IMR-90 (cell line): ENCODE measurements around the gene KIF6. TPM values are rescaled to one million over a fixed set of nuclear protein-coding genes. Genes with fewer than 3 reads are reported as not detected.

Experiments
- ATAC-seq: fragments of 200-7000 bp; cut with Tn5 transposase; 2 replicates; pipeline ENCODE4 v1.9.1; 2020; ENCODE audit warnings: low read depth, mild to moderate bottlenecking, moderate library complexity
- BruUV-seq: library from RNA; stranded (reverse); fragments of 400-500 nt; replicated peaks from 2 replicates; lab custom pipeline; 2021; lab: Mats Ljungman, UMichigan
- CTCF ChIA-PET: fragments of 300-600 bp; formaldehyde crosslinking; extraction: SDS; loops from one replicate; lab custom pipeline; 2021; ENCODE audit warnings: antibody characterized with exemption; lab: Yijun Ruan, JAX
- POLR2A ChIA-PET: fragments of 300-600 bp; sonication (Branson Sonifier 250); formaldehyde crosslinking; loops from one replicate; lab custom pipeline; 2022; ENCODE audit warnings: antibody characterized with exemption; ENCODE audit not compliant: unreplicated experiment; lab: Charles Lee
- DNase-seq: peaks from one replicate; pipeline ENCODE4 v3.0.0; 2013
- H2AFZ ChIP-seq: replicated peaks from 2 replicates; pipeline ENCODE3; 2013; ENCODE audit warnings: low read length, mild to moderate bottlenecking; ENCODE audit not compliant: poor library complexity
- H2AK5ac ChIP-seq: 2 replicates; pipeline ENCODE4 v1.6.1; 2013; ENCODE audit warnings: low read depth, low read length, inconsistent platforms
- H2AK9ac ChIP-seq: replicated peaks from 2 replicates; pipeline ENCODE3; 2013; ENCODE audit warnings: mild to moderate bottlenecking, low read depth, low read length, moderate library complexity; ENCODE audit not compliant: poor library complexity
- H2BK120ac ChIP-seq: 2 replicates; pipeline ENCODE4 v1.6.1; 2013; ENCODE audit warnings: low read depth, low read length, inconsistent platforms
- H2BK15ac ChIP-seq: 3 replicates; pipeline ENCODE4 v1.6.1; 2013; ENCODE audit warnings: low read depth, low read length, inconsistent platforms
- H2BK20ac ChIP-seq: 2 replicates; pipeline ENCODE4 v1.6.1; 2013; ENCODE audit warnings: low read depth, mild to moderate bottlenecking, inconsistent platforms, low read length, moderate library complexity
- H2BK5ac ChIP-seq: 2 replicates; pipeline ENCODE4 v1.6.1; 2013; ENCODE audit warnings: mild to moderate bottlenecking, low read depth, low read length, inconsistent platforms; ENCODE audit not compliant: poor library complexity, severe bottlenecking
- H3K14ac ChIP-seq: replicated peaks from 2 replicates; pipeline ENCODE4 v1.6.1; 2013; ENCODE audit warnings: low read depth, low read length, inconsistent platforms
- H3K18ac ChIP-seq: 2 replicates; pipeline ENCODE4 v1.6.1; 2013; ENCODE audit warnings: low read depth, low read length, control low read depth
- H3K23ac ChIP-seq: 2 replicates; pipeline ENCODE4 v1.6.1; 2013; ENCODE audit warnings: low read depth, low read length, inconsistent platforms
- H3K27ac ChIP-seq: 2 replicates; pipeline ENCODE4 v1.5.1; 2013; ENCODE audit warnings: mild to moderate bottlenecking, control low read depth, low read length; ENCODE audit not compliant: insufficient read depth
- H3K27me3 ChIP-seq: 2 replicates; pipeline ENCODE4 v1.6.1; 2013; ENCODE audit warnings: low read length; ENCODE audit not compliant: control insufficient read depth, insufficient read depth
- H3K36me3 ChIP-seq: 2 replicates; pipeline ENCODE4 v1.6.1; 2013; ENCODE audit warnings: low read length, mixed read lengths; ENCODE audit not compliant: control insufficient read depth, insufficient read depth
- H3K4ac ChIP-seq: 2 replicates; pipeline ENCODE4 v1.6.1; 2013; ENCODE audit warnings: low read depth, low read length, inconsistent platforms
- H3K4me1 ChIP-seq: 2 replicates; pipeline ENCODE4 v1.6.1; 2013; ENCODE audit warnings: low read length, mixed read lengths; ENCODE audit not compliant: control insufficient read depth, insufficient read depth
- H3K4me2 ChIP-seq: 2 replicates; pipeline ENCODE4 v1.6.1; 2013; ENCODE audit warnings: low read depth, mild to moderate bottlenecking, control low read depth, low read length, moderate library complexity
- H3K4me3 ChIP-seq: 2 replicates; pipeline ENCODE4 v1.5.1; 2013; ENCODE audit warnings: low read depth, mild to moderate bottlenecking, control low read depth, low read length, moderate library complexity; ENCODE audit not compliant: insufficient read depth
- H3K56ac ChIP-seq: 2 replicates; pipeline ENCODE4 v1.6.1; 2013; ENCODE audit warnings: low read length, inconsistent platforms; ENCODE audit not compliant: insufficient read depth; ENCODE audit errors: extremely low read depth
- H3K79me1 ChIP-seq, 2 experiments: 2 replicates each; pipeline ENCODE4 v1.6.1; 2013; ENCODE audit warnings: low read length in 2 of 2, inconsistent platforms in 1 of 2, low read depth in 1 of 2
- H3K9ac ChIP-seq: 2 replicates; pipeline ENCODE4 v1.6.1; 2013; ENCODE audit warnings: low read depth, low read length, control low read depth
- H3K9me1 ChIP-seq: 2 replicates; pipeline ENCODE4 v1.6.1; 2013; ENCODE audit warnings: low read length, inconsistent platforms; ENCODE audit not compliant: insufficient read depth
- H3K9me3 ChIP-seq: 2 replicates; pipeline ENCODE4 v1.6.1; 2013; ENCODE audit warnings: low read length; ENCODE audit not compliant: control insufficient read depth, insufficient read depth
- H4K20me1 ChIP-seq: 2 replicates; pipeline ENCODE4 v1.6.1; 2013; ENCODE audit warnings: low read length, inconsistent platforms; ENCODE audit not compliant: insufficient read depth
- H4K5ac ChIP-seq: 2 replicates; pipeline ENCODE4 v1.6.1; 2013; ENCODE audit warnings: mild to moderate bottlenecking, low read depth, low read length, control low read depth
- H4K8ac ChIP-seq, 2 experiments: 2 replicates each; pipeline ENCODE4 v1.6.1; 2013; ENCODE audit warnings: low read depth in 2 of 2, low read length in 2 of 2, control low read depth in 1 of 2, inconsistent platforms in 1 of 2
- H4K91ac ChIP-seq: 2 replicates; pipeline ENCODE4 v1.6.1; 2013; ENCODE audit warnings: low read depth, low read length, inconsistent platforms; ENCODE audit not compliant: insufficient read depth
- BHLHE40 ChIP-seq: fragments of 150-350 bp; IDR thresholded peaks from 2 replicates; pipeline ENCODE4 v1.6.1; 2016; ENCODE audit warnings: mild to moderate bottlenecking, low read depth, low read length
- CEBPB ChIP-seq: IDR thresholded peaks from 2 replicates; pipeline ENCODE4 v1.6.1; 2012; ENCODE audit warnings: low read depth, low read length, improper control_type of control experiment
- CHD1 ChIP-seq: IDR thresholded peaks from 2 replicates; pipeline ENCODE4 v1.6.1; 2012; ENCODE audit warnings: low read depth, low read length, improper control_type of control experiment
- CTCF ChIP-seq: conservative IDR thresholded peaks from 2 replicates; pipeline ENCODE4 v1.5.1; 2012; ENCODE audit warnings: mild to moderate bottlenecking, low read depth, low read length, improper control_type of control experiment
- ELK1 ChIP-seq: fragments of 150-350 bp; IDR thresholded peaks from 2 replicates; pipeline ENCODE4 v1.6.1; 2016; ENCODE audit warnings: low read depth, mild to moderate bottlenecking, low read length, moderate library complexity, borderline replicate concordance
- FOS ChIP-seq: fragments of 150-350 bp; IDR thresholded peaks from 2 replicates; pipeline ENCODE4 v1.6.1; 2016; ENCODE audit warnings: low read depth, low read length
- MAFK ChIP-seq: IDR thresholded peaks from 2 replicates; pipeline ENCODE4 v1.6.1; 2012; ENCODE audit warnings: low read depth, low read length, improper control_type of control experiment
- MAZ ChIP-seq: IDR thresholded peaks from 2 replicates; pipeline ENCODE4 v1.6.1; 2012; ENCODE audit warnings: low read depth, mild to moderate bottlenecking, low read length, improper control_type of control experiment, moderate library complexity, borderline replicate concordance
- MXI1 ChIP-seq: IDR thresholded peaks from 2 replicates; pipeline ENCODE4 v1.6.1; 2012; ENCODE audit warnings: low read depth, mild to moderate bottlenecking, low read length, moderate library complexity, borderline replicate concordance
- NFE2L2 ChIP-seq: fragments of 150-350 bp; IDR thresholded peaks from 2 replicates; pipeline ENCODE4 v1.6.1; 2016; ENCODE audit warnings: low read depth, mild to moderate bottlenecking, low read length
- POLR2A ChIP-seq: IDR thresholded peaks from 2 replicates; pipeline ENCODE4 v1.6.1; 2012; ENCODE audit warnings: mild to moderate bottlenecking, low read depth, low read length
- RAD21 ChIP-seq: IDR thresholded peaks from 2 replicates; pipeline ENCODE4 v1.6.1; 2012; ENCODE audit warnings: low read length, improper control_type of control experiment
- RCOR1 ChIP-seq: IDR thresholded peaks from 2 replicates; pipeline ENCODE4 v1.6.1; 2012; ENCODE audit warnings: mild to moderate bottlenecking, low read length, improper control_type of control experiment; ENCODE audit not compliant: insufficient replicate concordance
- RFX5 ChIP-seq: IDR thresholded peaks from 2 replicates; pipeline ENCODE4 v1.8.0; 2012; ENCODE audit warnings: low read depth, mild to moderate bottlenecking, low read length, moderate library complexity
- SMC3 ChIP-seq: fragments of 150-350 bp; IDR thresholded peaks from 2 replicates; pipeline ENCODE4 v1.6.1; 2016; ENCODE audit warnings: low read depth, mild to moderate bottlenecking, antibody characterized with exemption, low read length, moderate library complexity
- USF2 ChIP-seq: fragments of 150-350 bp; IDR thresholded peaks from 2 replicates; pipeline ENCODE4 v1.6.1; 2017; ENCODE audit warnings: mild to moderate bottlenecking, antibody characterized with exemption, low read length, low read depth
- WGBS, 2 experiments: methylation state at CpG; one replicate each; pipeline versions ENCODE4 v1.1.5 to v1.1.7; 2013; ENCODE audit warnings: missing lambda C conversion rate in 2 of 2; ENCODE audit not compliant: insufficient read length in 1 of 2; ENCODE audit errors: extremely low coverage in 2 of 2; 5-methylcytosine and 5-hydroxymethylcytosine counted together
- dilution Hi-C: fragments of 300-500 bp; cut with HindIII; formaldehyde crosslinking; loops from one replicate; pipeline ENCODE4 v1.14.3; 2018; ENCODE audit warnings: low sequenced_read_pairs; ENCODE audit not compliant: unreplicated experiment
- in situ Hi-C: fragments of 300-500 bp; cut with MboI; formaldehyde crosslinking; loops from 3 replicates; pipeline ENCODE4 v1.14.3; 2019; ENCODE audit warnings: low sequenced_read_pairs, inconsistent platforms, mixed read lengths
- intact Hi-C: fragments of 100-400 bp; cut with micrococcal nuclease; formaldehyde crosslinking; loops from 2 replicates; pipeline ENCODE4 v1.10.0; 2022
- polyA plus RNA-seq, 3 experiments: library from polyadenylated mRNA; depleted of rRNA; stranded (reverse); fragments of >200 nt; gene quantifications; 2 replicates each; pipeline ENCODE4 v1.2.3, GENCODE V29; 2012; ENCODE audit warnings: low replicate concordance in 1 of 3
- total RNA-seq: library from RNA; depleted of rRNA; stranded (reverse); fragments of >200 nt; gene quantifications from 2 replicates; pipeline ENCODE4 v1.2.3, GENCODE V29; 2012

Gene KIF6
- total and polyA plus RNA-seq, 2 of the 4 experiments (the other 2 are of a cell fraction): under 0.01 to 0.10 TPM

- Histone ChIP-seq H3K14ac (no peak overlapping the region), H3K4me2 (no peak overlapping the region), H2BK5ac (no peak overlapping the region), H3K4ac (no peak overlapping the region), H3K9ac (no peak overlapping the region), H2AFZ (no peak overlapping the region), H2BK15ac (no peak overlapping the region), H3K36me3 (no peaks in the 10 kb centered on the region), H3K4me1 (no peaks in the 10 kb centered on the region), H2AK9ac (no peak overlapping the region), H2BK120ac (no peak overlapping the region), H3K27me3 (no peaks in the 10 kb centered on the region; the same call in 1 of the 2 replicates), H4K20me1 (no peaks in the 10 kb centered on the region), H2BK20ac (no peak overlapping the region), H3K56ac (no peak overlapping the region), H3K9me1 (no peaks in the 10 kb centered on the region), H4K8ac (no peak overlapping the region), H4K91ac (no peak overlapping the region), H3K9me3 (no peaks in the 10 kb centered on the region), H4K5ac (no peak overlapping the region), H3K27ac (no peak overlapping the region), H3K4me3 (no peak overlapping the region), H2AK5ac (no peak overlapping the region), H3K23ac (no peak overlapping the region), H3K18ac (no peak overlapping the region), H3K79me1 (no peaks in the 10 kb centered on the region)
- DNase-seq (no peak), ATAC-seq (no peak)
- TF ChIP-seq CEBPB (no peak), USF2 (no peak), NFE2L2 (no peak), ELK1 (no peak), RCOR1 (no peak), MAZ (no peak), MAFK (no peak), BHLHE40 (no peak), CHD1 (no peak), RFX5 (no peak), FOS (no peak), RAD21 (no peak), POLR2A (no peak), SMC3 (no peak), CTCF (no peak), MXI1 (no peak)
- intact Hi-C loops: no loop called here
- 47% methylated on average over 2 of the region's 6 CpGs; no CpG with 5 or more reads in 1 of the 2 experiments for WGBS, 2 experiments
- in situ Hi-C loops: loop anchor here (10.0 kb wide), 1 partner anchor 326 kb away; no protein-coding TSS in a partner anchor
- CTCF ChIA-PET: no interaction called here
- no TSS peak for BruUV-seq
- dilution Hi-C loops: no loop called here
- POLR2A ChIA-PET: no interaction called here
Measured at GRCh38 chr6:39300739-39301138, 424.5 kb downstream of the KIF6 start.
